ENCODE data around the gene RNGTT.
A peak's percentile ranks its signal among the peaks of the same experiment; 100 is the strongest.

RNGTT gene

GRCh38 chr6:89009624-89010059 is 46.2 kb upstream of the RNGTT start:
- H3K4me1 ChIP-seq (ENCODE audit: insufficient read depth, low read length, poor library complexity, severe bottlenecking) = no peaks in the 10 kb centered on the region
- no peaks in the 10 kb centered on the region for H3K36me3 ChIP-seq (ENCODE audit: insufficient read depth, low read length)
- no peak overlapping the region for H3K4me3 ChIP-seq (ENCODE audit: low read length, poor library complexity, severe bottlenecking)
- no peak overlapping the region for H3K9ac ChIP-seq (ENCODE audit: low read depth, low read length, poor library complexity, severe bottlenecking)
- no peaks in the 10 kb centered on the region for H3K79me2 ChIP-seq (ENCODE audit: insufficient read depth, low read length)
- no peaks in the 10 kb centered on the region for H3K9me2 ChIP-seq (replicated peaks; ENCODE audit: low read depth, low read length)
- no peaks in the 10 kb centered on the region for H3K27me3 ChIP-seq (ENCODE audit: insufficient read depth, low read length, poor library complexity, severe bottlenecking)
- H4K20me1 ChIP-seq (ENCODE audit: insufficient read depth, low read length, poor library complexity, severe bottlenecking) = no peaks in the 10 kb centered on the region
- no peak overlapping the region for H3K4me2 ChIP-seq (ENCODE audit: low read depth, low read length, poor library complexity, severe bottlenecking)
- H3F3A ChIP-seq (ENCODE audit: low read depth) = no peaks in the 10 kb centered on the region
- H2AFZ ChIP-seq (ENCODE audit: low read length) = peak overlapping the region; percentile 51; the same call in 1 of the 2 replicates
- no peak for TF ChIP-seq CTCF (conservative IDR thresholded peaks at IDR 0.05; ENCODE audit: low read length)
- TF ChIP-seq EZH2phosphoT487 (IDR thresholded peaks at IDR 0.05; ENCODE audit: borderline replicate concordance) = no peak
- no peaks in the 10 kb centered on the region for H3K9me3 ChIP-seq (ENCODE audit: insufficient read depth, low read depth, low read length)

GRCh38 chr6:89008815-89009374 is 45.5 kb upstream of the RNGTT start:
- H2AFZ ChIP-seq (ENCODE audit: low read length) = no peak overlapping the region
- H3K79me2 ChIP-seq (ENCODE audit: insufficient read depth, low read length) = no peaks in the 10 kb centered on the region
- no peak overlapping the region for H3K4me2 ChIP-seq (ENCODE audit: low read depth, low read length, poor library complexity, severe bottlenecking)

GRCh38 chr6:89008001-89008814 is 44.8 kb upstream of the RNGTT start:
- H3K36me3 ChIP-seq (ENCODE audit: insufficient read depth, low read length) = no peaks in the 10 kb centered on the region
- H3K9me2 ChIP-seq (replicated peaks; ENCODE audit: low read depth, low read length) = no peaks in the 10 kb centered on the region
- TF ChIP-seq EZH2phosphoT487 (IDR thresholded peaks at IDR 0.05; ENCODE audit: borderline replicate concordance) (no peak), CTCF (conservative IDR thresholded peaks at IDR 0.05; ENCODE audit: low read length) (no peak)
- H3K79me2 ChIP-seq (ENCODE audit: insufficient read depth, low read length) = no peaks in the 10 kb centered on the region
- H3K4me1 ChIP-seq (ENCODE audit: insufficient read depth, low read length, poor library complexity, severe bottlenecking) = no peaks in the 10 kb centered on the region
- no peaks in the 10 kb centered on the region for H3K27me3 ChIP-seq (ENCODE audit: insufficient read depth, low read length, poor library complexity, severe bottlenecking)
- H3F3A ChIP-seq (ENCODE audit: low read depth) = no peaks in the 10 kb centered on the region
- no peak overlapping the region for H3K4me3 ChIP-seq (ENCODE audit: low read length, poor library complexity, severe bottlenecking)
- H2AFZ ChIP-seq (ENCODE audit: low read length) = no peak overlapping the region
- H3K9ac ChIP-seq (ENCODE audit: low read depth, low read length, poor library complexity, severe bottlenecking) = no peak overlapping the region
- H3K4me2 ChIP-seq (ENCODE audit: low read depth, low read length, poor library complexity, severe bottlenecking) = no peak overlapping the region
- H3K9me3 ChIP-seq (ENCODE audit: insufficient read depth, low read depth, low read length) = no peaks in the 10 kb centered on the region
- no peaks in the 10 kb centered on the region for H4K20me1 ChIP-seq (ENCODE audit: insufficient read depth, low read length, poor library complexity, severe bottlenecking)

More at GRCh38 chr6:89008815-89009374, 45.5 kb upstream of the RNGTT start:
- no peaks in the 10 kb centered on the region for H3K4me1 ChIP-seq (ENCODE audit: insufficient read depth, low read length, poor library complexity, severe bottlenecking)
- H3F3A ChIP-seq (ENCODE audit: low read depth) = no peaks in the 10 kb centered on the region
- no peak for TF ChIP-seq CTCF (conservative IDR thresholded peaks at IDR 0.05; ENCODE audit: low read length)
- TF ChIP-seq EZH2phosphoT487 (IDR thresholded peaks at IDR 0.05; ENCODE audit: borderline replicate concordance) = no peak
- H4K20me1 ChIP-seq (ENCODE audit: insufficient read depth, low read length, poor library complexity, severe bottlenecking) = no peaks in the 10 kb centered on the region
- H3K36me3 ChIP-seq (ENCODE audit: insufficient read depth, low read length) = no peaks in the 10 kb centered on the region
- no peaks in the 10 kb centered on the region for H3K9me2 ChIP-seq (replicated peaks; ENCODE audit: low read depth, low read length)
- no peaks in the 10 kb centered on the region for H3K27me3 ChIP-seq (ENCODE audit: insufficient read depth, low read length, poor library complexity, severe bottlenecking)
- H3K9me3 ChIP-seq (ENCODE audit: insufficient read depth, low read depth, low read length) = no peaks in the 10 kb centered on the region
- H3K9ac ChIP-seq (ENCODE audit: low read depth, low read length, poor library complexity, severe bottlenecking) = no peak overlapping the region
- no peak overlapping the region for H3K4me3 ChIP-seq (ENCODE audit: low read length, poor library complexity, severe bottlenecking)

Measured in Loucy (cell line).